NCI-H1048 (cell line): Measurements from ENCODE around the gene VAPA.
"Not testable (repeated sequence)": the region's sequence is repeated elsewhere in the genome, so short reads cannot be mapped to it uniquely, and the experiment has no call there.

Experiments used
- DNase-seq: peaks from one replicate; lab custom pipeline; 2025; lab: John Stamatoyannopoulos, UW

The VAPA gene

DNA sequence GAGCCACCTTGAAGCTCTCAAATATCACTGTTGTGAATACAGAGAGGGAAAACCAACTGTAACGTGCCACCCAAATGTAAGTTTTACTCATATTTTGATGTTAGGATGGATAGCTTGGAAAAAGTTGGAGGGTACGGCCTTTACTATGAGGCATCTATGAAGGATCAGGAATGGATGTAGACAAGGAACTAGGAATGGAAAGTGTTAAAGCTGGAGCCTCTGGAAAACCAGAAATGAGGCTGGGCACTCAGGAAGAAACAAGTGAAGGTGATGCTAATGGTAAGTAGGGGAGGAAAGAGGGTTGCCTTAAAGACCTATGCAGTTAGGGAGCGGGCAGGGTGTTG lies 27.8 kb upstream of the VAPA start:
- no peak for DNase-seq

DNA sequence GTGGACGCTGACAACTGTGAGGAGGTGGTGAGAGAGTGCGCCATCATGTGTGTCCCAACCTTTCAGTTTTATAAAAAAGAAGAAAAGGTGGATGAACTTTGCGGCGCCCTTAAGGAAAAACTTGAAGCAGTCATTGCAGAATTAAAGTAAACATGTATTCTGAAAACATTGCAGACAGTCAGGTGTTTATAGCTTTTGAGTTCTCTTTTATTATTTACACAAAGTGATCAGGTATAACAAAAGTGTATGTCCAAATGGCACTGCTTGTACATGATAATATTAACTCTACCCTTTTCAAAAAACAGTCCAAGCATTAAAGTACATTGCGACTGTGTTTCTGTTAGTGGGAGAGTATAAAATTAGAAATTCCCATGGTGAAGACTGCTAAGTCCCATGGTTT lies 25.8 kb upstream of the VAPA start:
- no peak for DNase-seq

DNA sequence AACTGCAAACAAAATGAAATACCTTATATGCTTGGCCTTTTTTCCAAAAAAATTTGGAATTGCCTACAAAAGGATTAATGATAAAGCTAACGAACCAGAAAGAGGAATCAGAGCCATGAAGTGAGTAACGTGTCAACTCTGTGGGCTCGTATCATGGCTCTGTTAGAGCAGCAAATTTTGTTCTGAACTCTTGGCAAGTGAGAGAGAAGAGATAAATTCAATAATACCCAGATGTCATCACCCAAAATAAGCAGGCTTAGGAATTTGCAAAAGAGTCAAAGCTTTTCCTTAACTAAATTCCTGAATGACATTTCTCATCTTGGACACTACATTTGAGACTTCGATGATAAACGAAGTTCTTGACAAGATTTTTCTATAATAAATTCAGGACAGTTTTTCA lies 23.6 kb upstream of the VAPA start:
- DNase-seq: no peak

DNA sequence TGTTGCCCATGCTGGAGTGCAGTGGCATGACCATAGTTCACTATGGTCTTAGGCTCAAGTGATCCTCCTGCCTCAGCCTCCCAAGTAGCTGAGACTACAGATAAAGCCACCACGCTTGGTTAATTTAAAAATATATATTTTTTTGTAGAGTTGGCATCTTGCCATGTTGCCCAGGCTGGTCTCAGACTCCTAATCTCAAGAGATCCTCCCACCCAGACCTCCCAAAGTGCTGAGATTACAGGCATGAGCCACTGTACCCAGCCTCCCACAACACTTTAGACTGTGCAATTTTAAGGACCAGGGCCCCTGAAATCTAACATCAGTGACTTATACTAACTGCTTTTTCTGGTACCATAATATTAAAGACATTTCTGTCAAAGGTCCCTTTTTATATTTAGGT lies 22.9 kb upstream of the VAPA start:
- no peak for DNase-seq

DNA sequence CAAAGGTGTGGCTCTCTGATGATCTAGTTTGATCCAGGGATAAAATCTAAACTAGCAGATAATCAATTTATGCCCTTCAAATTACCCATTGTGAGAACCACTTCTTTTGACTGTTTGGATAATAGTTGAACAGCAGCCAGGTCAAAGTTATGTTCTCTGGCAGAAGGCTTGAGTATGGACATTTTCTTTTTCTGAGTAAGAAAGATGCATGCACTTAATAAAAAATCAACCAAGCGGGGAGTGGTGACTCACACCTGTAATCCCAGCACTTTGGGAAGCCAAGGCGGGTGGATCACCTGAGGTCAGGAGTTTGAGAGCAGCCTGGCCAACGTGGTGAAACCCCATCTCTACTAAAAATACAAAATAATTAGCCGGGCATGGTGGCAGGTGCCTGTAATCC lies 22.3 kb upstream of the VAPA start:
- DNase-seq: not testable (repeated sequence)

DNA sequence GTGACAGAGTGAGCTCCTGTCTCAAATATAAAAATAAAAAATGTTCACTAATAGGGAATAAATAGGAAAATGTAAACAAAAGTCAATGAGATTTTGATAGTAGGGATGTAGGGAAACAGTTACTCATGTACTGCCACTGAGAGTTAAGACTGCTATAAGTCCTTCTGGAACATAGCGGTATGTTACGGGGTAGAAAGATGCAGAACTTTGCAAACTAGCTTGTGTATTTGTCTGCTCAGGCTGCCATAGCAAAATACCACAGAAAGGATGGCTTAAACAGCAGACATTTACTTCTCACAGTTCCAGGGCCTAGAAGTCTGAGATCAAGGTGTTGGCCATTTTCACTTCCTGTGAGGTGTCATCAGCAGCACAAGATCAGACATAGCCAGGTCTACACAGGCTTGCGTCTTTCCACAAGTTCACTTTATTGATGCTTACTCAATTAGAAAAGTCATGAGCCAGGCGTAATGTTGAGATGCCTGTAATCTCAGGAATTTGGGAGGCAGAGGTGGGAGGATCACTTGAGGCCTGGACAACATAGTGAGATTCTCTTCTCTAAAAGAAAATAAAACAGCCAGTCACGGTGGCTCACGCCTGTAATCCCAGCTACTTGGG lies 19.3 kb upstream of the VAPA start:
- DNase-seq: no peak

DNA sequence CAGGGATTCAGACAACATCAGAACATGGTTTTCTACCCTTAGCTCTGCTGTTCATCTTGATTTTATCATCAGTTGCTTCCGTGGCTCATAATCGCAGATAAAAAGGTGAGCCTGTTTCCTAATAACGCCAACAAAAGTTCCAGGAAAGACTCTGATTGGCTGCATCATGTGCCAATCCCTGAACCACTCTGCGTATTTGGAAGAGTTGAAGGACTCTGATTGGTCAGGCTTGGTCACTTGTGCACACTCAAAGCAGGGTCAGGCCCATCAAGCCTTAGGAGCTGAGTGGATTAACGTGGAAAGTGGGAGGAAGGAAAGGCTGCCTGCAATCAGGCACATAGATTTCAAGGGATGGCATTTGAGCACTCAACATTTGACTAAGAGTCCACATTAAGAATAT lies 16.7 kb upstream of the VAPA start:
- no peak for DNase-seq

DNA sequence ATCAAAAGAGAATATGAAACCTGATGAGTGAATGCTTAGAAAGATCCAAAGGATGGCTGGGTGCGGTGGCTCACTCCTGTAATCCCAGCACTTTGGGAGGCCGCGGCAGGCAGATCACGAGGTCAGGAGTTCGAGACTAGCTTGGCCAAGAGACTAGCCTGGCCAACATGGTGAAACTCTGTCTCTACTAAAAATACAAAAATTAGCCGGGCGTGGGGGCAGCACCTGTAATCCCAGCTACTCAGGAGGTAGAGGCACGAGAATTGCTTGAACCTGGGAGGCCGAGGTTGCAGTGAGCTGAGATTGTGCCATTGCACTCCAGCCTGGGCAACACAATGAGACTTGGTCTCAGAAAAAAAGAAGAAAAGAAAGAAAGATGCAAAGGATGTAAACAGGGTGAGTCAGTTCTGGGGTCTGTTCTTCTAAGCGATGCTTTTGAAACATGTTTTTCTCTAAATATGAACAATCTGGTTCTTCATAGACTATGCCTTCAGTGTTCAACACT lies 16.0 kb upstream of the VAPA start:
- not testable (repeated sequence) for DNase-seq

DNA sequence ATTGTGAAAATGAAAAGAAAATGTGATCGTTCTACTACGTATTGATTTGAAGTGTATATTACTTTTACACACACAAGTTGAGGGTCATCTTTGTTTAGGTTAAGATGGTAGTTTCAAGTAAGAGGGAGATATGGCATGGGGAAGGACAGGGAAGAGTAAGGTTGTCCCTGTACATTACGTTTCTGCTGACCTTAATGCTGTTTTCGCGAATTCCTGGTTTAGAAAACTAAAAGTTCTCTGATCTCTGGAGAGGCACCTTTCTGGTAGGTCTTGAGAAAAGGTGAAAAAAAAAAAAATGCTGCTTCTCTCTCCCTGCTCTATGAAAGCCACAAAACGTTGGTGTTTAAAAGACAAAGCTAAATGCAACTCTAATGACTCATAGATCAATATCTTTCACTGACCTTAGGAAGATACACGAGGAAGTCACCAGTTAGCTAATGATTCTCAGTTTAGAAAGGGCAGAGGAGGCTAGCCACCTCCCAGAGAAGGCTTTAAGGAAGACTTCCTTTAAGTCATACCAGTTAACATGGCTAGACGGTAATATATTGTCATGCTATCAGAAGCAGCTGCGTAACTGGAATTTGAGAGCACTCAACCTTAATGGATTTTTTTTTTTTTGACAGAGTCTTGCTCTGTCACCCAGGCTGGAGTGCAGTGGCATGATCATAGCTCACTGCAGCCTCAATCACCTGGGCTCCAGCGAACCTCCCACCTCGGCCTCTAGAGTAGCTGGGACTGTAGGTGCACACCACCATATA lies 14.8 kb upstream of the VAPA start:
- no peak for DNase-seq

DNA sequence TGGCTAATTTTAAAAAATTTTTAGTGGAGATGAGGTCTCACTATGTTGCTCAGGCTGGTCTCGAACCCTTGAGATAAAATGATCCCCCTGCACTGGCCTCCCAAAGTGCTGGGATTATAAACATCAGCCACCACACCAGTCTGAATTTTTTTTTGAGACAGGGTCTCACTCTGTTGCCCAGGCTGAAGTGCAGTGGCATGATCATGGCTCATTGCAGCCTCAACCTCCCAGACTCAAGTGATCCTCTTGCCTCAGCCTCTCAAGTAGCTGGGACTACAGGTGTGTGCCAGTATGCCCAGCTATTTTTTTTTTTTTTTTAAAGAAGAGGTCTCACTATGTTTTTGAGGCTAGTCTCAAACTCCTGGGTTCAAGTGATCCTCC lies 14.3 kb upstream of the VAPA start:
- DNase-seq: not testable (repeated sequence)

DNA sequence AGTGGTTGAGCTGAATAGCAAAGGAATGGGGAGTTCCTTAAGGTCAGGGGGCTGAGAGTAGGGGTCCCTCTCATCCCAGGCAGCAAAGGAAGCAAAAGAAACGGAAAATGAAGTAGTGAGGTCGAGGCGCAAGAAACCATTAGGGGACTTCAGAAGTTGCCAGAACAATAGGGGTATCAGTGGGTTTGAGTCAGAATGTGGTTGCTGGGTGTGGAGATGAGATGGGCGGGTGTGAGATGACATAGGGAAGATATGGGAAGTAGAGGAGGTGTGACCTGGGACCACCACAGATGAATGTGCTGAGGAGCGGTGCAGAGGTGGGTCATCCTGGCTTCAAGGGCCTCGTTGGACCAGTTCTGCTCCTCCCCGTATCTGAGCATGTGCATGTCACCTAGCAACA lies 13.1 kb upstream of the VAPA start:
- DNase-seq: no peak

DNA sequence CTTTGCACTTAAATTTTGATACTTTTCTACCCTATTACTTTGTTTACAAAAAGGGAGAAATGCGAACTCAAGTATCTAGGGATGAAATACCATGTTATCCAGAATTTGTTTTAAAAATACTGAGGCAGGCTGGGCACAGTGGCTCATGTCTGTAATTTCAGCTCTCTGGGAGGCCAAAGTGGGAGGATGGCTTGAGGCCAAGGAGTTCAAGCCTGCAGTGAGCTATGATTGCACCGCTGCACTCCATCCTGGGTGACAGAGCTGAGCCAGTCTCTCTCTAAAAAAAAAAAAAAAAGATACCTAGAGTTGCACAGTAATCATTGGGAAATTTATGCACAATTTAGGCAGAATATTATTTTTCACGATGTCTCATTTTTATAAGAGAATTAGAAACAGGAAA lies 12.4 kb upstream of the VAPA start:
- DNase-seq: no peak

DNA sequence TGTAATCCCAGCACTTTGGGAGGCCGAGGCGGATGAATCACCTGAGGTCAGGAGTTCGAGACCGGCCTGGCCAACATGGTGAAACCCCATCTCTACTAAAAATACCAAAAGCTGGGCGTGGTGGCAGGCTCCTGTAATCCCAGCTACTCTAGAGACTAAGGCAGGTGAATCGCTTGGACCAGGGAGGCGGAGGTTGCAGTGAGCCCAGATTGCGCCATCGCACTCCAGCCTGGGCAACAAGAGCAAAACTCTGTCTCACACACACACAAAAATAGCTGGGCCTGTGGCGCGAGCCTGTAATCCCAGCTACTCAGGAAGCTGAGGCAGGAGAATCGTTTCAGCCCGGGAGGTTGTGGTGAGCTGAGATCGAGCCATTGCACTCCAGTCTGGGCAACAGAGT lies 11.6 kb upstream of the VAPA start:
- DNase-seq: not testable (repeated sequence)

DNA sequence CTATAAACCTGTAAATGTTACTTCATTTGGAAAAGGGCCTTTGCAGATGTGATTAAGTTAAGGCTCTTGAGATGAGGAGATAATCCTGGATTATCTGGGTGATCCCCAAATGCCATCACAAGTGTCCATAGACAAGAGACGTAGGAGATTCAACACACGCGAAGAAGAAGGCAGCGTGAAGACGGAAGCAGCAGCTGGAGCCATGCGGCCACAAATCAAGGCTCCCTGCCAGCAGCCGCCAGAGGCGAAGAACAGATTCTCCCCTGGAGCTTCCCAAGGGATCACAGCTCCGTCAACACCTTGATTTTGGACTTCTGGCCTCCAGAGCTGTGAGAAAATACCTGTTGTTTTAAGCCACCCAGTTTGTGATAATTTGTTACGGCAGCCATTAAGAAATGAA lies 11.0 kb upstream of the VAPA start:
- DNase-seq: no peak

DNA sequence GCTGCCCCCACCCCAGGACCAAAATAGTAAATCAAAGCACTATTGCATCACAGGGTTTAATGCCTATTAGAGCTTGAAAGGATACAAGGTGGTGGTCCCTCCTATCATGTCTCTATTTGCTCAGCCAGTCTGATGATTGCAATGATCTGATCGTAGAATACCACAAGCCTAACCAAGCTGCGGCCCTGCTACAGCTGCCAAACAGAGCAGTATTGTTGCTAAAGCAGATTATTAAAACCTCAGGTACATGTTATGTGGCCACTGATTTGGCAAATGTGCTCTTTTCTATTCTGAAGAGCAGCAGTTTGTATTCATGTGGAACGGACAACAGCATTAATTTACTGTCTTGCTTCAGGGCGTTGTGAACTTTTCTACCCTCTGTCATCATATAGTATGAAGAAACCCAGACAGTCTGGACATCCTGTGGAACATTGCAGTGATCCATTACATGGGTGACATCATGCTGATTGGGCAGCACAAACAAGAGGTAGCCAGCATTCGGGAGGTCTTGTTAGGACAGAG lies 8.4 kb upstream of the VAPA start:
- no peak for DNase-seq

DNA sequence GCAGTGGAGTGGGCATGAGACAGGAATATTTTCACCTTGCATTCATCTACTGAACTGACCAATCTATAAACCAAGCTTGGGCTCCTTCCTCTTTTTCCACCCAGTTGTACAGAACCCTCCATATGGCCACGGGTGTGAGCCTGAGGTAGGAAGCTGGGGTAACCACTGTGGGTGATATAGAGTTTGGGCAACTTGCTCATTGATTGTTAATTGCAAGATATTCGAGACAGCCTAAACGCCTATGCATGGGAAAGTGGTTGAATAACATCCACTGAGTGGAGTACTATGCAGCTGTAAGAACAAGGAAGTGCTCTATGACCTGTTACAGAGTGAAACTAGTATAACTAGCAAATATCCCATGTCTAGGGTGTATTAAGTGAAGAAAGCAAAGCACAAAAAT lies 7.3 kb upstream of the VAPA start:
- DNase-seq: no peak

DNA sequence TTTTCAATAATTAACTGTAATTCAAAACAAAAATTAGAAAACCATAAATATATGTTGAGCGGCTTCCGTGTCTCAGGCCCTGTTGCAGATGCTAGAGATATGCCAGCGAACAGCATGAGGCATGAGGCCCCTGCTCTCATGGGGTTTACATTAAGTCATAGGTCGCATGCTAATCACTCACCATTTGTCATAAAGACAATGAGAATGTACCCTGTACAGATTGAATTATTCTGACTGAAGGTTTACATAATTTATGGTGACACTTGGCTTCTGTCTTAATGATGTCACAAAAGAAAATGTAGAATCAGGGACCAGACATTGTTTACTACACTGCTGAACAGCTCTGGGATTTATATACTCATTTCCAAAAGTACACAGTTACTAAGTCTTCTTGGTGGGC lies 5.9 kb upstream of the VAPA start:
- no peak for DNase-seq

DNA sequence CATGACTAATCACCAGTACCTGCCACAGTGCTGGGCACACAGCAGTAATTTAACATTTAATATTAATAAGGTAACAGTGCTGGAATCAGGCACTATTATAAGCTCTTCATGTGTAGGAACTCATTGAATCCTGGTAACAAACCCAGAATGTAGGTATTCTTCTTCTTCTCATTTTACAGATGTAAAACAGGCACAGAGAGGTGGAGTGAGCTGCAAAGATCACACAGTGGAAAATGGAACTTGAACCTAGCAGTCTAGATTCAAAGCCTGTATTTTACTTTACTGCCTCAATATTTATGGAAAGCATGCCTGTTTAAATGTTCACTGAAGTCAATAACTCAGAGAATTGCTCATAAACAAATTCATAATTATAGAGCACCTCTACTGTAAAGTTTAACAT lies 3.7 kb upstream of the VAPA start:
- DNase-seq: no peak

DNA sequence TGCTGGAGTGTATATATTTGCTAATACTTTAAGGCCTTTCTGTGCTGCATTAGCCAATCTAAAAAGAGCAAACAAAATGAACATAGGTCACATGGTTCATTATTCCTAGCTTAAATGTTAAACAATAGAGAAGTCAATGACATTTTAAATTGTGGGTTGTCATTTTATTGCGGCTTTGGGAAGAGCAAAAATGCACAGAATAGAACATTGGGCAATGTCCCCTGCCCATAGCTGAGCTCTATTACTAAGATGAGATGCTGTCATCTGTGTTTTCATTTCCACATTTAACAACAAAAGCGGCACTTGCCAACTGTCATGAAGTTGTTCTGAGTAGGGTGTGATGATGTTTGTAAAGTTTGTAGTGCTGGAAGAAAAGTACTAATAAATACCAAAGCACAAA lies 3.2 kb upstream of the VAPA start:
- DNase-seq: no peak

DNA sequence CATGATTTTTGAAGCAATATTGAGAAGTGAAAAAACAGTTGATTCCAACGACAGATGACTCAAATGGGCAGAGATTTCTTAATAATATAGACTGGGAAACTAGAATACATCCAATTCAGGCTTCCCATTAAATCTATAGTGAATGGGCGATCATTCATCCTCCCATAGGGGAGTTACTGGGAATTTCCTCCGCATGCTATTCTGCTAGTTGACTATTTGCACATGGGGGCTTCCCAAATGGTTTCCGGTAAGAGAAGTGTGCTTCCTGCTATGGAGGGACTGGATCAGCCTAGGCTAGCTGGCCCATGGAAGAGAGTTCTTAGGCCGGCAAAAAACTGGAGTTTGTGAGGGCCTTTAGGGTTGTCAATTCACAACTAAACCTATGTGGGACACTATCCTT lies 2.6 kb upstream of the VAPA start:
- no peak for DNase-seq

DNA sequence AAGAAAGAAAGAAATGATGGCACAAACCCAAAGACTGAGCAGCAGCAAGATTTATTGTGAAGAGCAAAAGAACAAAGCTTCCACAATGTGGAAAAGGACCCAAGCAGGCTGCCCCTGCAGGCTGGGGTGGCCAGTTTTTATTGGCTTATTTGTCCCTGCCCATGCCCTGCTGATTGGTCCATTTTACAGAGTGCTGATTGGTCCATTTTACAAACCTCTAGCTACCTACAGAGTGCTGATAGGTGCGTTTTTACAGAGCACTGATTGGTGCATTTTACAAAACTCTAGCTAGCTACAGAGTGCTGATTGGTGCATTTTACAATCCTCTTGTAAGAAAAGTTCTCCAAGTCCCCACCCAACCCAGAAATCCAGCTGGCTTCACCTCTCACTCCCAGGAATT lies 1.5 kb upstream of the VAPA start:
- DNase-seq: not testable (repeated sequence)

DNA sequence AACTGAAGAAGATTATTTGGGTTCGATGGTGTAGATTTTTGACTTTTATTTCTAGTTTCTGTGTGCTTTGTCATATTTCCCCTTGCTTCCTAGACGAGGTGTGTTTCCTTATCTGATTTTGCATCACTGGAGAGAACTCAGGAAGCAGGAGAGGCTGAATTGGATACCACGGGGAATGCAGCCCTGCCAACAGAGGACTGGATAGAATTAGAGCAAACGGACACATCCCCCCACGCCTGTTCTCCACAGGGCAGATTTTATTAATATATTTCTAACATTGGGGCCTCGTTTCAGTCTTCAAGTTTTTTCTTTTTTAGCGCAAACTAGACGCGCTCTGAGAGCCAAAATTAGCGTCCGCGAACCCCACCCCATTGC lies 678 bp upstream of the VAPA start:
- no peak for DNase-seq

DNA sequence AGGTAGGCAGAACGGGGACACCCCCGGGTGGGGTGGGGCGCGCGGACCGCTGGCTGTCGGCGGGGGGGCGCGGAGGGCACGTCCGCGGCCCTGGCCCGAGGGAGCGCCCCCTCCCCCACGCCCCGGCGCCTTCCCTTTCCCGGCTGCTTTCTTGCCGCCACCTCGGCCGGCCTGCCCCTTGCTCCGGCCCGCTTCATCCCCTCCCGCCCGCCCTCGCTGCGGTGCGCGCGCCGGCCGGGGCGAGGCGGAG lies 443 bp downstream of the VAPA start:
- DNase-seq: no peak

DNA sequence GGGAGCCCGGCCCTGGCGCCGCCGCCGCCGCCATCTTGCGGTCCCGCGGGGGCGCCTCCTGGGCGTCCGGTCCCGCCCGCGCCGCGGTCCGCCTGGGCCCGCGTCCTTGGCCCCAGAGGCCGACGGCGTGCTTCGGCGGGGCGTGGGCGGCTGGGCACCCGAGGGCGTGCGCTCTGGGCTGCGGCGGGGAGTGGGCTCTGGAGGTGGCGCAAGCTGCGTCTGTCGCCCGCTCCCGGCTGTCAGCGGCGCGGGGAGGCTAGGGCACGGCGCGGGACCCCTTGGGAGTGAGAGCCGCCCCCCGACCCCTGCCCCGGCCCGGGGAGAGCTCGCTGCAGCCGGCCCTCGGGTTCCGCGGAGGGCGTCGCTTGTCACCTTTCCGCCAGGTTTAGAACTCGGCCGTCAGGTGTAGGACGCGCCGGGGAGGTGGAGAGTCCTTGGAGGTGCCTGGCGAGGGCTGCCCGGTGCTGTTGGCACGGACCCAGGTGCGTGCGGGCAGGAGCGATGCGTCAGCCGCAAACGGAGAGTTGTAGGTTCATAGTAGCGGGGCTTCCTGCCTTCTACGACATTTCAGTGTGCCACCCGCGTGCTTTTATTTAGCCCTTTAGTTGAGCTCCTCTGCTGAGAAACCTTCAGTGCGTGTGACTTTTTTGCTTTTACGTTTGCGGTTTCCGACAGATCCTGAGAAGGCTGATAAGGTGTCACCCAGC lies 921 bp downstream of the VAPA start:
- peak; percentile 18 for DNase-seq
